NCI-H69 (cell line): ENCODE results near the gene CALHM6.
"Not testable (repeated sequence)": the region's sequence is repeated elsewhere in the genome, so short reads cannot be mapped to it uniquely, and the experiment has no call there.

Experiments used
- DNase-seq: peaks from one replicate; lab custom pipeline; 2025; lab: John Stamatoyannopoulos, UW

The CALHM6 gene

DNA sequence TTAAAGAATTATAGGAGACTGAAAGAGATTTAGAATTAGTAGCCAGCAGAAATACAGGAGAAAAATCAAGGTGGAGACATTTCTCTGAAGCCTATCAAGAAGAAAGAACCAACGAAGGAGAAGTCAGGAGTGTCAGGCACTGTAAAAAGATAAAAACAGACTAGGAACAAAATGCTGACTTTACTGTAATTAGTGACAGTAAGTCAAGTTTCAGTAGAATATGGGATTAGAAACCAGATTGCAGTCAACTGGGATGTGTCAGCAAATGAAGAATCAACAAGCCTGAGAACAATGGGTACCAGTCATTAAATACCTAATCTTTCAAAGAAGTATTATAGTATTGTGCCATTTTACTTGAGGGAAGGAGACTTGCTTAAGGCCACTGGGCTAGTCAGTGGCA is 21.6 kb downstream of the CALHM6 start:
- DNase-seq: no peak

GRCh38 chr6:116483616-116484015 is 22.4 kb downstream of the CALHM6 start:
- DNase-seq: no peak

DNA sequence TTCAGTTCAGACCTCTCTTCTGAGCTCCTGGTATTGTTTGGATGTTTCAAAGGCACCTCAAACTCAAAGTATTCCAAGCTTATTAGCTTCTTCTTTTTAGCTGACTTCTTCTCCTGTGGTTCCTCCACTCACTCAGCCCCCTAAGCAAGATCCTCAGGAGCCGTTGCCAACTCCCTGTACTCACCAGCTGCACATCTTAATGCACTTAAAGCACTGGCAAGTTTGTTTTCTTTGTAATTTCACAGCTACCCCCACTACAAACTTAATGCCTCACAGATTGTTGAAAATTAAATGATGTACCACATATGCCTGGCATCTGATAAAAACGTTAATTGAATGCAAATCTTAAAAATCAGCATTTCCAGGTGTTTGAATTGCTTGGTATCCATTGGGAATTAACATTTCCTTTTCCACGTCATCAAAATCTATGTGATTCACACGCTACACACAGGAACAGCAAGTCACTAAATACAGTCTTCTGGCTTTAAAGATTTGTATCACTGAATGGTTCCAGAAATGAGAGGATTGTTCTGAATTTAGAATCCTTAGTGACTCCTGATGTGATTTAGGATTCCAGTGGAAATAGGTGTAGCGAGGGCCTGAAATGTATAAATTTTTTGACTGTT is 24.5 kb downstream of the CALHM6 start:
- no peak for DNase-seq

- no peak for DNase-seq
These were observed 30.6 kb downstream of the CALHM6 start for GRCh38 chr6:116491610-116492330.

GRCh38 chr6:116492331-116493067 is 31.3 kb downstream of the CALHM6 start:
- no peak for DNase-seq

DNA sequence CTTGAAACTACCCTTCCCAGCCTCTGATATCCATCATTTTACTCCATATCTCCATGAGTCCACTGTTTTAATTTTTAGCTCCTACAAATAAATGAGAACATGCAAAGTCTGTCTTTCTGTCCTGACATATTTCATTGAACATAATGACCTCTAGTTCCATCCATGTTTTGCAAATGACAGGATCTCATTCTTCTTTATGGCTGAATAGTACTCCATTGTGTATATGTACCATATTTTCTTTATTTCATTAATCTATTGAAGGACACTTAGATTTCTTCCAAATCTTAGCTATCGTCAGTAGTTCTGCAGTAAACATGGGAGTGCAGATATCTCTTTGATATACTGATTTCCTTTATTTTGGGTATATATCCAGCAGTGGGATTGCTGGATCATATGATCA is 34.0 kb downstream of the CALHM6 start:
- DNase-seq: not testable (repeated sequence)

DNA sequence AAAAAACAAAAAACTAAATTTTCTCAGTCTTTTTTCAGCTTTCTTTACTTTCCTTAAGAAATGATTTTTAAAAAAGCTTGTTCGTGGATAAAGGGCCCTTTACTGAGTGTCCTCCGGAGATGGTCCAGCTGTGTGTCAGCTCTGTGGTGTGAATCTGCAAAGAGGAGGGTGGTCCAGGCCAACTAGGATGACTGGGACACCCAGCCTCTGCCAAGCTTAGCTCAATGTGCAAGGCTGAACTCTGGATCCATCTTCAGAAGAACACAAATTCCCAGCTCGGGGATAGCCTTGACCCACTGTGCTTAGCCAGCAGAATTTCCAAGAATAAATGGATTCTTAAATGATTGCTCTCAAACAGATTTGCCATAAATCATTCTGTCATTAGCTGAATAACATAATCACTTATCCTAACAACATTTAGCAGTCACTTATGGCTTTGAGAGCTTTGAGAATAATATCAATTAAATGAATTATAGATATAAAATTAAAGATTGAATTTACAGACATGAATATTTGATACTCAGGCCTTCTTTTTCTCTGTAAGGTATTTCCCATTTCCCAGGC is 36.0 kb downstream of the CALHM6 start:
- DNase-seq: peak; percentile 39

- DNase-seq: no peak
These were observed 39.8 kb downstream of the CALHM6 start for GRCh38 chr6:116500969-116501433.

DNA sequence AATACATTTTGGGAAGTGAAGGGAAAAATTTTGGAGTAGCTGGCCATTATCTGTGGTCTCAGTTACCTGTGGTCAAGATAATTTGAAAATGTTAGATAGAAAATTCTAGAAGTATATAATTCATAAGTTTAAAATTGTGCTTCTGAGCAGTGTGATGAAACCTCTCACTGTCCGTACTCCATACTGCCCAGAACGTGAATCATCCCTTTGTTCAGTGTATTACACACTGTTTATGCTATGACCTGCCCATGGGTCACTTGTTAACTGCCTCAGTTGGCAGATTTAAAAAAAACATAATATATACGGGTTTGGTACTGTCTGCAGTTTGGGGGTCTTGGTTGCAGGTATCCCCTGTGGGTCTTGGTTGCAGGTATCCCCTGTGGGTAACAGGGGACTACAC is 46.1 kb downstream of the CALHM6 start:
- no peak for DNase-seq

- DNase-seq: no peak
These were observed 47.4 kb downstream of the CALHM6 start for GRCh38 chr6:116508527-116508926.

- DNase-seq: peak; percentile 82
These were observed 50.4 kb downstream of the CALHM6 start, which contains the start of gene CALHM5 for GRCh38 chr6:116511424-116512110. CALHM5 (plus strand) TSS chr6:116511639; CDS start chr6:116511697, 58 bp downstream.

GRCh38 chr6:116512111-116512559 is 51.0 kb downstream of the CALHM6 start:
- DNase-seq: peak; percentile 62

GRCh38 chr6:116512734-116513133 is 51.6 kb downstream of the CALHM6 start:
- DNase-seq: no peak
